GM12875 (cell line): Measurements from ENCODE around the gene VCX3B.
"Not testable (repeated sequence)": the region's sequence is repeated elsewhere in the genome, so short reads cannot be mapped to it uniquely, and the experiment has no call there.

Experiments
- H3K4me3 ChIP-seq: one replicate; pipeline ENCODE4 v1.5.1; 2011; ENCODE audit warnings: low read depth, low read length, control low read depth
- TF ChIP-seq, protein P1 (sequence below): IDR thresholded peaks from 2 replicates; pipeline ENCODE4 v1.5.1; 2011; ENCODE audit warnings: low read depth, mild to moderate bottlenecking, control low read depth, inconsistent platforms, low read length, moderate library complexity, borderline replicate concordance; ENCODE audit not compliant: insufficient read depth

VCX3B gene

GRCh38 chrX:8447368-8447767, 17.3 kb upstream of the VCX3B start:
- TF ChIP-seq, protein P1, sequence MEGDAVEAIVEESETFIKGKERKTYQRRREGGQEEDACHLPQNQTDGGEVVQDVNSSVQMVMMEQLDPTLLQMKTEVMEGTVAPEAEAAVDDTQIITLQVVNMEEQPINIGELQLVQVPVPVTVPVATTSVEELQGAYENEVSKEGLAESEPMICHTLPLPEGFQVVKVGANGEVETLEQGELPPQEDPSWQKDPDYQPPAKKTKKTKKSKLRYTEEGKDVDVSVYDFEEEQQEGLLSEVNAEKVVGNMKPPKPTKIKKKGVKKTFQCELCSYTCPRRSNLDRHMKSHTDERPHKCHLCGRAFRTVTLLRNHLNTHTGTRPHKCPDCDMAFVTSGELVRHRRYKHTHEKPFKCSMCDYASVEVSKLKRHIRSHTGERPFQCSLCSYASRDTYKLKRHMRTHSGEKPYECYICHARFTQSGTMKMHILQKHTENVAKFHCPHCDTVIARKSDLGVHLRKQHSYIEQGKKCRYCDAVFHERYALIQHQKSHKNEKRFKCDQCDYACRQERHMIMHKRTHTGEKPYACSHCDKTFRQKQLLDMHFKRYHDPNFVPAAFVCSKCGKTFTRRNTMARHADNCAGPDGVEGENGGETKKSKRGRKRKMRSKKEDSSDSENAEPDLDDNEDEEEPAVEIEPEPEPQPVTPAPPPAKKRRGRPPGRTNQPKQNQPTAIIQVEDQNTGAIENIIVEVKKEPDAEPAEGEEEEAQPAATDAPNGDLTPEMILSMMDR, result no peak
- no peak overlapping the region for H3K4me3 ChIP-seq

- not testable (repeated sequence) for H3K4me3 ChIP-seq
Observed at GRCh38 chrX:8452343-8452742, 12.3 kb upstream of the VCX3B start.

DNA sequence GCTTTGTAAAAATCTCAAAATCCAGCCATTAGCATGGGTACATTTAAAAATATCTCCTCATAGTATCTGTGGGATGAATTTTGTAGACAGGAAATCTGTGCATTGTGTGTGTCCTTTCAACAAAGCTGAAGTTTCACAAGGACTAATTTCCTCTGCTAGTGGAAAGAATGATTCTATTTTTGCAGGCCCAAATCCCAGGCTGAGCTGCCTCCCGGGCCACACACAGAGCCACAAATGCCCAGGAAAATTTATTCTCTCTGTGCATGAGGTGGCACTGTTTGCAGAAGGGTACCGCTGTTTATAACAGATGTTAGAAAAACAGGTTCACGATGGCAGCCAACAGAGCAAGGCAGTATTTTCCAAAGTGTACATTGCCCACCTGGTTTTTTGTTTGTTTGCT, 11.0 kb upstream of the VCX3B start:
- TF ChIP-seq, protein P1, result no peak

DNA sequence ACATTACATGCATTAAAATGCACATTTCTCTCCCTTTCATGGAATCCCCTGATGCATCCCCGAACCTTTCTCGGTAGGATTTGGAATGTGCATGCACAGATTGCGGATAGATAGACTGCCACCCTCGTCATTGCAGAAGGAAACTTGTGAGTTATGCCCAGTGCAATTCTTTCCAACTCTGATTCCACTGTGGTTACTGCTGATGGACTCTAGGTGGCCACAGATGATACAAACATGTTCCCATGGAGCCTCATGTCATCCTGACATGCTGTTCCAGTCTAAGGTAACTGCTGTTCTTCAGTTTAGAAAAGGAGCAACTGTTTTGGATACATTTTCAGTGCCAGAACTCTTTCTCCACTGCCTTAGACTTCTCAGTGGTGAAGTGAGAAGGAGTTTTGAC, 9.1 kb upstream of the VCX3B start:
- TF ChIP-seq, protein P1, result no peak
- H3K4me3 ChIP-seq, result no peak overlapping the region

More for the DNA sequence above, 11.0 kb upstream of the VCX3B start:
- no peak overlapping the region for H3K4me3 ChIP-seq

DNA sequence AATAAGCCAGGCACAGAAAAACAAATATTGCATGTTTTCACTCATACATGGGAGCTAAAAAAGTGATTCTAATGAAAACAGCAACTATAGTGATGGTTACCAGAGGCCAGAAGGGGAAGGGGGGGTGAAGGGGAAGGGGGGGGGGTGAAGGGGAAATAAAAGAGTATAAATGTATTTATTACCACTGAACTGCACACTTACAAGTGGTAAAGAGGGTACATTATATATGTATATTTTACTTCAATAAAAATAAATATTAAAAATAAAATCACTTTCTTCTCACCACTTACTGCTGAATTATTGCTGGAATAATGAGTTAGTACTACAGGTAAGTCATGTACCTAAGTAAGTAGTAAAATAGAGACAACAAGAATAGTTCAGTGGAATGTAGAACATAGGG, 2.1 kb upstream of the VCX3B start:
- no peak overlapping the region for H3K4me3 ChIP-seq
- TF ChIP-seq, protein P1, result no peak

- TF ChIP-seq, protein P1, result no peak
- no peak overlapping the region for H3K4me3 ChIP-seq
Observed at GRCh38 chrX:8484360-8484949, 19.8 kb downstream of the VCX3B start.

DNA sequence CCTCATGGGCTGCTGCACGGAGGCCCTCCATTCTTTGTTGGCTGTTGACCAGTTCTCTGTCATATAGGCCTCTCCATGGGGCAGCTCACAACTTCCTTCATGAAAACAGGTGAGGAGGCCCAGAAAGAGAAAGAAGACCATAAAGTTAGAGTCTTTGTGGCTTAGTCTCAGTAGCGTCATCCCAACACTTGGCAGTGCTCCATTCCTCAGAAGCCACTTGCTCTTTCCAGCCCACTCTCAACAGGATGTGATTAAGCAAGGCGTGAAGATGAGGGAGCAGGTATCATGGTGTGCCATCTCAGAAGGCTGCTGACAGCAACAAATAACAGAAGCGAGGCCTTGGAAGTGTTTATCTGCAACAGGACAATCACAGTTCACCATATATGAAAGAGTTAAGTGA, 30.4 kb downstream of the VCX3B start:
- not testable (repeated sequence) for H3K4me3 ChIP-seq

DNA sequence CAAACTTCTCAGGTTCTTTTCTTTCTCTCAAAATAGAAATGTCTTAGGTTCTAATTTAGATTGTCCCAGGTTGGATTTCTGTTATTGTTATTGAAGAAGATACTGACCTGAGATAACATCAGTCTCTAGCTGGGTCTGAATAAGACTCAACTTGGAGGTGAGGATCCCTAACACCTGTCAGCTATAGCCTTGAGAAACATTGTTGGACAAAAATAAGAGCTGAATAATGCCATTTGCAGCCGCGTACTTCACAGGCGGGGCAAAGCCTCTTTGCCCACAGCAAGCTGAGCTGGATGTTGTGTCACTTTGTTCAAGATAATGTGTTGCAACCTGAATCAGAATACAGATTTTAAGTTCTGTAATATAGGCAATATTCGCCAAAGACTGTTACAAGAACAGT, 35.6 kb downstream of the VCX3B start:
- TF ChIP-seq, protein P1, result no peak
- H3K4me3 ChIP-seq, result no peak overlapping the region

- not testable (repeated sequence) for H3K4me3 ChIP-seq
Observed at GRCh38 chrX:8502101-8502500, 37.5 kb downstream of the VCX3B start.
